Activated CD4-positive, alpha-beta memory T cell treated with anti-CD3 and anti-CD28 coated beads, Interleukin-2, amount 10 ng/mL, durations not matched to agents 7 days and 5 days (primary cell): Measurements from ENCODE around the gene SNX1. TPM values are rescaled to one million over a fixed set of nuclear protein-coding genes. Genes with fewer than 3 reads are reported as not detected.

Experiments
- CTCF ChIA-PET: fragments of 350-600 bp; sonication (Branson Sonifier 250); formaldehyde crosslinking; loops from one replicate; lab custom pipeline; 2021; ENCODE audit warnings: antibody characterized with exemption, inconsistent platforms; lab: Charles Lee
- POLR2A ChIA-PET: fragments of 350-600 bp; sonication (Branson Sonifier 250); formaldehyde crosslinking; loops from one replicate; lab custom pipeline; 2021; ENCODE audit warnings: antibody characterized with exemption; lab: Charles Lee
- DNase-seq: peaks from one replicate; pipeline ENCODE4 v3.0.0-alpha.2; 2020
- H3K27ac Mint-ChIP-seq: one replicate; pipeline ENCODE4 v1.8.0; 2021; ENCODE audit warnings: mild to moderate bottlenecking, mixed read lengths
- H3K27me3 Mint-ChIP-seq: one replicate; pipeline ENCODE4 v1.8.0; 2021; ENCODE audit warnings: mixed read lengths
- H3K36me3 Mint-ChIP-seq: one replicate; pipeline ENCODE4 v1.8.0; 2021; ENCODE audit warnings: low read depth, mixed read lengths
- H3K4me1 Mint-ChIP-seq: one replicate; pipeline ENCODE4 v1.8.0; 2021; ENCODE audit warnings: mixed read lengths
- H3K4me3 Mint-ChIP-seq: one replicate; pipeline ENCODE4 v1.8.0; 2021; ENCODE audit warnings: mild to moderate bottlenecking, mixed read lengths
- H3K9me3 Mint-ChIP-seq: one replicate; pipeline ENCODE4 v1.8.0; 2021; ENCODE audit warnings: mixed read lengths
- total RNA-seq, 2 experiments: library from RNA; stranded (reverse); gene quantifications; one replicate each; pipeline ENCODE4 v1.2.3, GENCODE V29; 2021

The SNX1 gene
- total RNA-seq, 2 experiments from 2014 or later: 115 to 129 TPM

GRCh38 chr15:64144192-64144564 lies 48.4 kb downstream of the SNX1 start:
- ChIA-PET POLR2A (no interaction called here), CTCF (interaction anchor here (1.0 to 1.8 kb wide), 4 partner anchors 9 to 48 kb away, joined by 3 to 9 read pairs (median 4); partner anchors contain the start of gene SNX1)
- Mint-ChIP-seq H3K27me3 (no peaks in the 10 kb centered on the region), H3K9me3 (no peaks in the 10 kb centered on the region), H3K27ac (no peak overlapping the region), H3K36me3 (peaks cover 26% of the 10 kb centered on the region), H3K4me1 (peaks cover 2% of the 10 kb centered on the region), H3K4me3 (no peak overlapping the region)
- DNase-seq: no peak

GRCh38 chr15:64144565-64145281 lies 48.9 kb downstream of the SNX1 start:
- ChIA-PET POLR2A (interaction anchor here (1.2 kb wide), 1 partner anchor 8 kb away, joined by 4 read pairs; no protein-coding TSS in a partner anchor), CTCF (interaction anchor here (1.2 to 1.8 kb wide), 2 partner anchors 9 to 49 kb away, joined by 4 to 9 read pairs; partner anchors contain the start of gene SNX1)
- Mint-ChIP-seq H3K27me3 (no peaks in the 10 kb centered on the region), H3K4me1 (peaks cover 7% of the 10 kb centered on the region), H3K9me3 (no peaks in the 10 kb centered on the region), H3K27ac (no peak overlapping the region), H3K4me3 (no peak overlapping the region), H3K36me3 (peaks cover 28% of the 10 kb centered on the region)
- no peak for DNase-seq

GRCh38 chr15:64146041-64146440 lies 50.3 kb downstream of the SNX1 start:
- Mint-ChIP-seq H3K27ac (no peak overlapping the region), H3K36me3 (peaks cover 21% of the 10 kb centered on the region), H3K9me3 (no peaks in the 10 kb centered on the region), H3K4me3 (no peak overlapping the region), H3K4me1 (peaks cover 19% of the 10 kb centered on the region), H3K27me3 (no peaks in the 10 kb centered on the region)
- POLR2A ChIA-PET: interaction anchor here (2.6 kb wide), 1 partner anchor 16 kb away, joined by 12 read pairs; the partner anchor contains the start of gene PPIB
- no peak for DNase-seq
- CTCF ChIA-PET: interaction anchor here (1.8 kb wide), 1 partner anchor 50 kb away, joined by 4 read pairs; the partner anchor contains the start of gene SNX1

- no peak for DNase-seq
- Mint-ChIP-seq H3K36me3 (peaks cover 16% of the 10 kb centered on the region), H3K27me3 (no peaks in the 10 kb centered on the region), H3K9me3 (no peaks in the 10 kb centered on the region), H3K27ac (no peak overlapping the region), H3K4me1 (peaks cover 19% of the 10 kb centered on the region), H3K4me3 (no peak overlapping the region)
- POLR2A ChIA-PET: interaction anchor here (2.6 kb wide), 1 partner anchor 16 kb away, joined by 12 read pairs; the partner anchor contains the start of gene PPIB
- CTCF ChIA-PET: interaction anchor here (0.9 to 1.0 kb wide), 2 partner anchors 10 to 77 kb away, joined by 3 read pairs; no protein-coding TSS in a partner anchor
These were observed 50.7 kb downstream of the SNX1 start for GRCh38 chr15:64146520-64146884.

- peaks cover 19% of the 10 kb centered on the region for H3K4me1 Mint-ChIP-seq
- H3K9me3 Mint-ChIP-seq: no peaks in the 10 kb centered on the region
- no peak overlapping the region for H3K4me3 Mint-ChIP-seq
- ChIA-PET POLR2A (interaction anchor here (2.6 kb wide), 1 partner anchor 15 kb away, joined by 12 read pairs; the partner anchor contains the start of gene PPIB), CTCF (interaction anchor here (0.9 to 1.0 kb wide), 2 partner anchors 10 to 78 kb away, joined by 3 read pairs; no protein-coding TSS in a partner anchor)
- peaks cover 12% of the 10 kb centered on the region for H3K36me3 Mint-ChIP-seq
- H3K27me3 Mint-ChIP-seq: no peaks in the 10 kb centered on the region
- no peak overlapping the region for H3K27ac Mint-ChIP-seq
- DNase-seq: no peak
These were observed 51.3 kb downstream of the SNX1 start for GRCh38 chr15:64146885-64147681.

GRCh38 chr15:64148168-64148567 lies 52.4 kb downstream of the SNX1 start:
- H3K9me3 Mint-ChIP-seq: no peaks in the 10 kb centered on the region
- H3K4me1 Mint-ChIP-seq: peaks cover 25% of the 10 kb centered on the region
- H3K27ac Mint-ChIP-seq: no peak overlapping the region
- no peak overlapping the region for H3K4me3 Mint-ChIP-seq
- H3K36me3 Mint-ChIP-seq: peaks cover 6% of the 10 kb centered on the region
- CTCF ChIA-PET: no interaction called here
- H3K27me3 Mint-ChIP-seq: peaks cover 6% of the 10 kb centered on the region
- no peak for DNase-seq
- POLR2A ChIA-PET: interaction anchor here (2.6 to 4.9 kb wide), 2 partner anchors 14 to 54 kb away, joined by 12 to 18 read pairs; partner anchors contain the start of genes CIAO2A and PPIB

GRCh38 chr15:64148581-64148980 lies 52.8 kb downstream of the SNX1 start:
- ChIA-PET CTCF (interaction anchor here (0.6 to 0.9 kb wide), 3 partner anchors 12 to 1133 kb away, joined by 3 to 4 read pairs (median 3); no protein-coding TSS in a partner anchor), POLR2A (interaction anchor here (2.3 to 4.9 kb wide), 3 partner anchors 14 to 55 kb away, joined by 4 to 18 read pairs (median 12); partner anchors contain the start of genes CIAO2A and PPIB)
- H3K9me3 Mint-ChIP-seq: no peaks in the 10 kb centered on the region
- DNase-seq: no peak
- peaks cover 9% of the 10 kb centered on the region for H3K27me3 Mint-ChIP-seq
- H3K27ac Mint-ChIP-seq: no peak overlapping the region
- H3K4me3 Mint-ChIP-seq: no peak overlapping the region
- peaks cover 9% of the 10 kb centered on the region for H3K36me3 Mint-ChIP-seq
- H3K4me1 Mint-ChIP-seq: peaks cover 29% of the 10 kb centered on the region

GRCh38 chr15:64149424-64149823 lies 53.6 kb downstream of the SNX1 start:
- ChIA-PET POLR2A (interaction anchor here (1.1 to 6.5 kb wide), 5 partner anchors 9 to 56 kb away, joined by 3 to 72 read pairs (median 5); partner anchors contain the start of genes CIAO2A and PPIB), CTCF (interaction anchor here (0.6 to 1.6 kb wide), 14 partner anchors 9 to 1132 kb away, joined by 3 to 8 read pairs (median 3); partner anchors contain the start of gene CIAO2A)
- DNase-seq: peak; percentile 56
- Mint-ChIP-seq H3K36me3 (peaks cover 9% of the 10 kb centered on the region), H3K9me3 (no peaks in the 10 kb centered on the region), H3K4me1 (peaks cover 31% of the 10 kb centered on the region), H3K27ac (peak overlapping the region; percentile 65), H3K4me3 (peak overlapping the region; percentile 48), H3K27me3 (peaks cover 9% of the 10 kb centered on the region)

- no peak for DNase-seq
- peaks cover 10% of the 10 kb centered on the region for H3K36me3 Mint-ChIP-seq
- peaks cover 31% of the 10 kb centered on the region for H3K4me1 Mint-ChIP-seq
- no peaks in the 10 kb centered on the region for H3K9me3 Mint-ChIP-seq
- CTCF ChIA-PET: interaction anchor here (0.6 to 1.6 kb wide), 9 partner anchors 8 to 540 kb away, joined by 3 to 8 read pairs (median 3); no protein-coding TSS in a partner anchor
- peak overlapping the region; percentile 65 for H3K27ac Mint-ChIP-seq
- peaks cover 9% of the 10 kb centered on the region for H3K27me3 Mint-ChIP-seq
- no peak overlapping the region for H3K4me3 Mint-ChIP-seq
- POLR2A ChIA-PET: interaction anchor here (1.1 to 6.5 kb wide), 6 partner anchors 9 to 56 kb away, joined by 3 to 72 read pairs (median 6); partner anchors contain the start of genes CIAO2A and PPIB
These were observed 54.3 kb downstream of the SNX1 start for GRCh38 chr15:64149893-64150578.

GRCh38 chr15:64151727-64152506 lies 56.1 kb downstream of the SNX1 start, which contains the start of gene SNX22:
TSS of gene SNX22 (plus strand) at chr15:64151731. CDS start at chr15:64151776, 45 bp downstream.
- POLR2A ChIA-PET: interaction anchor here (1.2 to 6.5 kb wide), 4 partner anchors 10 to 236 kb away, joined by 4 to 72 read pairs (median 12); partner anchors contain the start of genes CIAO2A, PPIB and TRIP4
- Mint-ChIP-seq H3K4me3 (peak within 1 kb of the TSS; percentile 75), H3K9me3 (no peaks in the 10 kb centered on the region), H3K36me3 (peaks cover 24% of the 10 kb centered on the region), H3K4me1 (peaks cover 34% of the 10 kb centered on the region), H3K27ac (no peak within 1 kb of the TSS), H3K27me3 (peaks cover 9% of the 10 kb centered on the region)
- DNase-seq: no peak
- CTCF ChIA-PET: interaction anchor here (1.2 to 2.7 kb wide), 2 partner anchors 8 to 59 kb away, joined by 3 to 11 read pairs; partner anchors contain the start of gene CIAO2A
